ENCODE data around the gene NDUFB10. TPM values are rescaled to one million over a fixed set of nuclear protein-coding genes. Genes with fewer than 3 reads are reported as not detected.

The NDUFB10 gene
- total and polyA plus RNA-seq, 2 experiments from 2014 or later: 244 to 495 TPM

- TF ChIP-seq CREB1 (CRISPR knock-in tag; IDR thresholded peaks at IDR 0.05; ENCODE audit: low read depth): peak; percentile 88
- TF ChIP-seq CTCF (conservative IDR thresholded peaks at IDR 0.05; ENCODE audit: low read depth in 2 of 2): no peak
- TF ChIP-seq POLR2AphosphoS5 (IDR thresholded peaks at IDR 0.05; ENCODE audit: low read depth): peak; percentile 54
- peak; percentile 78 for TF ChIP-seq ETS1 (IDR thresholded peaks at IDR 0.05)
- Histone ChIP-seq H3K27ac (ENCODE audit: low read depth) (peak within 1 kb of the TSS; percentile 85), H3K4me1 (ENCODE audit: insufficient read depth) (peaks cover 15% of the 10 kb centered on the region), H3K79me2 (replicated peaks; ENCODE audit: insufficient read depth) (peaks cover 37% of the 10 kb centered on the region), H3K36me3 (ENCODE audit: insufficient read depth) (no peaks in the 10 kb centered on the region), H2AFZ (peak within 1 kb of the TSS; percentile 92; the same call in 1 of the 2 replicates), H4K20me1 (replicated peaks; ENCODE audit: insufficient read depth) (peaks cover 31% of the 10 kb centered on the region), H3K4me2 (peak within 1 kb of the TSS; percentile 97), H3F3A (replicated peaks; ENCODE audit: low read depth) (peaks cover 14% of the 10 kb centered on the region; the same call in 1 of the 2 replicates), H3K27me3 (ENCODE audit: insufficient read depth) (no peaks in the 10 kb centered on the region), H3K4me3 (peak within 1 kb of the TSS; percentile 91), H3K9me2 (ENCODE audit: insufficient read depth) (no peaks in the 10 kb centered on the region)
- Mint-ChIP-seq H3K9me3 (no peaks in the 10 kb centered on the region), H3K27ac (peak within 1 kb of the TSS; percentile 91), H3K4me1 (peaks cover 30% of the 10 kb centered on the region), H3K27me3 (ENCODE audit: insufficient read depth, low read depth, poor library complexity) (peaks cover 11% of the 10 kb centered on the region), H3K4me3 (peak within 1 kb of the TSS; percentile 91), H3K36me3 (ENCODE audit: low read depth) (peaks cover 11% of the 10 kb centered on the region)
- ATAC-seq (peak; percentile 86), DNase-seq (ENCODE audit: low spot score) (peak; percentile 91)
These were observed 50.6 kb downstream of the NDUFB10 start, which contains the start of gene ZNF598 for GRCh38 chr16:2009791-2010510. Gene ZNF598 (minus strand): TSS chr16:2009821.

Small RNA genes lying within 50 kb of the gene (small RNA-seq; reads per million reads assigned to genes)
- gene AC005363.2 (ENCODE audit: low replicate concordance): not detected
- gene SNORA10 (ENCODE audit: low replicate concordance): not detected
- not detected for gene SNORA64 (ENCODE audit: low replicate concordance)

Other genes with a start within 250 kb of the NDUFB10 start
- 73.7 and 95.3 TPM in 2 replicates for gene NME3, start 188.0 kb upstream of the NDUFB10 start, total RNA-seq (2014; rRNA removed; shearing (Covaris generic))
- 130 and 153 TPM in 2 replicates for gene NME3, start 188.0 kb upstream of the NDUFB10 start, polyA plus RNA-seq (2016; fragmentation: Nextera tagmentation; extraction: Ambion mirVana)
- 15.0 and 17.3 TPM in 2 replicates for gene EME2, start 186.7 kb upstream of the NDUFB10 start, total RNA-seq (2014; rRNA removed; shearing (Covaris generic))
- 4.1 TPM in 2 replicates for gene EME2, start 186.7 kb upstream of the NDUFB10 start, polyA plus RNA-seq (2016; fragmentation: Nextera tagmentation; extraction: Ambion mirVana)
- gene MRPS34, start 186.4 kb upstream of the NDUFB10 start, total RNA-seq (2014; rRNA removed; shearing (Covaris generic)): 223 and 248 TPM in 2 replicates
- 370 and 391 TPM in 2 replicates for gene MRPS34, start 186.4 kb upstream of the NDUFB10 start, polyA plus RNA-seq (2016; fragmentation: Nextera tagmentation; extraction: Ambion mirVana)
- 34.7 and 42.8 TPM in 2 replicates for gene SPSB3, start 177.0 kb upstream of the NDUFB10 start, total RNA-seq (2014; rRNA removed; shearing (Covaris generic))
- 27.1 and 33.9 TPM in 2 replicates for gene SPSB3, start 177.0 kb upstream of the NDUFB10 start, polyA plus RNA-seq (2016; fragmentation: Nextera tagmentation; extraction: Ambion mirVana)
- gene NUBP2, start 176.6 kb upstream of the NDUFB10 start, total RNA-seq (2014; rRNA removed; shearing (Covaris generic)): 143 and 175 TPM in 2 replicates
- 79.0 and 79.4 TPM in 2 replicates for gene NUBP2, start 176.6 kb upstream of the NDUFB10 start, polyA plus RNA-seq (2016; fragmentation: Nextera tagmentation; extraction: Ambion mirVana)
- not detected in 2 replicates for gene IGFALS, start 165.8 kb upstream of the NDUFB10 start, total RNA-seq (2014; rRNA removed; shearing (Covaris generic))
- 0.16 TPM in 1 of 2 replicates, not detected in the other for gene IGFALS, start 165.8 kb upstream of the NDUFB10 start, polyA plus RNA-seq (2016; fragmentation: Nextera tagmentation; extraction: Ambion mirVana)
- 24.7 and 30.6 TPM in 2 replicates for gene HAGH, start 132.7 kb upstream of the NDUFB10 start, total RNA-seq (2014; rRNA removed; shearing (Covaris generic))
- gene HAGH, start 132.7 kb upstream of the NDUFB10 start, polyA plus RNA-seq (2016; fragmentation: Nextera tagmentation; extraction: Ambion mirVana): 28.5 and 28.9 TPM in 2 replicates
- gene FAHD1, start 132.3 kb upstream of the NDUFB10 start, total RNA-seq (2014; rRNA removed; shearing (Covaris generic)): 17.3 and 21.0 TPM in 2 replicates
- 23.9 and 24.2 TPM in 2 replicates for gene FAHD1, start 132.3 kb upstream of the NDUFB10 start, polyA plus RNA-seq (2016; fragmentation: Nextera tagmentation; extraction: Ambion mirVana)
- 6.3 and 7.3 TPM in 2 replicates for gene MEIOB, start 87.4 kb upstream of the NDUFB10 start, total RNA-seq (2014; rRNA removed; shearing (Covaris generic))
- gene MEIOB, start 87.4 kb upstream of the NDUFB10 start, polyA plus RNA-seq (2016; fragmentation: Nextera tagmentation; extraction: Ambion mirVana): 7.7 and 8.7 TPM in 2 replicates
- gene HS3ST6, start 41.1 kb upstream of the NDUFB10 start, total RNA-seq (2014; rRNA removed; shearing (Covaris generic)): not detected in 2 replicates
- 0.17 and 0.21 TPM in 2 replicates for gene HS3ST6, start 41.1 kb upstream of the NDUFB10 start, polyA plus RNA-seq (2016; fragmentation: Nextera tagmentation; extraction: Ambion mirVana)
- 23.9 and 31.3 TPM in 2 replicates for gene MSRB1, start 16.3 kb upstream of the NDUFB10 start, total RNA-seq (2014; rRNA removed; shearing (Covaris generic))
- 29.6 and 30.4 TPM in 2 replicates for gene MSRB1, start 16.3 kb upstream of the NDUFB10 start, polyA plus RNA-seq (2016; fragmentation: Nextera tagmentation; extraction: Ambion mirVana)
- 0.31 and 0.59 TPM in 2 replicates for gene RPL3L, start 4.8 kb upstream of the NDUFB10 start, total RNA-seq (2014; rRNA removed; shearing (Covaris generic))
- 0.68 and 1.1 TPM in 2 replicates for gene RPL3L, start 4.8 kb upstream of the NDUFB10 start, polyA plus RNA-seq (2016; fragmentation: Nextera tagmentation; extraction: Ambion mirVana)
- 3,232 and 3,786 TPM in 2 replicates for gene RPS2, start 5.3 kb downstream of the NDUFB10 start, total RNA-seq (2014; rRNA removed; shearing (Covaris generic))
- 3,992 and 4,335 TPM in 2 replicates for gene RPS2, start 5.3 kb downstream of the NDUFB10 start, polyA plus RNA-seq (2016; fragmentation: Nextera tagmentation; extraction: Ambion mirVana)
- gene RNF151, start 7.3 kb downstream of the NDUFB10 start, total RNA-seq (2014; rRNA removed; shearing (Covaris generic)): not detected in 2 replicates
- gene RNF151, start 7.3 kb downstream of the NDUFB10 start, polyA plus RNA-seq (2016; fragmentation: Nextera tagmentation; extraction: Ambion mirVana): not detected in 2 replicates
- gene TBL3, start 12.5 kb downstream of the NDUFB10 start, total RNA-seq (2014; rRNA removed; shearing (Covaris generic)): 122 and 157 TPM in 2 replicates
- gene TBL3, start 12.5 kb downstream of the NDUFB10 start, polyA plus RNA-seq (2016; fragmentation: Nextera tagmentation; extraction: Ambion mirVana): 67.0 and 68.8 TPM in 2 replicates
- gene NOXO1, start 21.9 kb downstream of the NDUFB10 start, total RNA-seq (2014; rRNA removed; shearing (Covaris generic)): 1.2 and 2.0 TPM in 2 replicates
- gene NOXO1, start 21.9 kb downstream of the NDUFB10 start, polyA plus RNA-seq (2016; fragmentation: Nextera tagmentation; extraction: Ambion mirVana): 2.0 and 2.6 TPM in 2 replicates
- 40.1 and 53.2 TPM in 2 replicates for gene GFER, start 24.7 kb downstream of the NDUFB10 start, total RNA-seq (2014; rRNA removed; shearing (Covaris generic))
- 64.5 and 68.5 TPM in 2 replicates for gene GFER, start 24.7 kb downstream of the NDUFB10 start, polyA plus RNA-seq (2016; fragmentation: Nextera tagmentation; extraction: Ambion mirVana)
- 72.2 and 77.7 TPM in 2 replicates for gene SYNGR3, start 30.4 kb downstream of the NDUFB10 start, total RNA-seq (2014; rRNA removed; shearing (Covaris generic))
- 44.7 and 45.4 TPM in 2 replicates for gene SYNGR3, start 30.4 kb downstream of the NDUFB10 start, polyA plus RNA-seq (2016; fragmentation: Nextera tagmentation; extraction: Ambion mirVana)
- 31.7 and 48.6 TPM in 2 replicates for gene ZNF598, start 50.3 kb downstream of the NDUFB10 start, total RNA-seq (2014; rRNA removed; shearing (Covaris generic))
- gene ZNF598, start 50.3 kb downstream of the NDUFB10 start, polyA plus RNA-seq (2016; fragmentation: Nextera tagmentation; extraction: Ambion mirVana): 8.5 and 10.2 TPM in 2 replicates
- gene NPW, start 60.2 kb downstream of the NDUFB10 start, total RNA-seq (2014; rRNA removed; shearing (Covaris generic)): 1.9 and 4.5 TPM in 2 replicates
- 37.0 and 37.6 TPM in 2 replicates for gene NPW, start 60.2 kb downstream of the NDUFB10 start, polyA plus RNA-seq (2016; fragmentation: Nextera tagmentation; extraction: Ambion mirVana)
- gene NHERF2, start 67.4 kb downstream of the NDUFB10 start, total RNA-seq (2014; rRNA removed; shearing (Covaris generic)): 15.4 and 16.5 TPM in 2 replicates
- 12.0 and 21.0 TPM in 2 replicates for gene NHERF2, start 67.4 kb downstream of the NDUFB10 start, polyA plus RNA-seq (2016; fragmentation: Nextera tagmentation; extraction: Ambion mirVana)
- 84.6 and 97.1 TPM in 2 replicates for gene NTHL1, start 88.3 kb downstream of the NDUFB10 start, total RNA-seq (2014; rRNA removed; shearing (Covaris generic))
- gene NTHL1, start 88.3 kb downstream of the NDUFB10 start, polyA plus RNA-seq (2016; fragmentation: Nextera tagmentation; extraction: Ambion mirVana): 87.9 and 94.9 TPM in 2 replicates
- gene TSC2, start 88.4 kb downstream of the NDUFB10 start, total RNA-seq (2014; rRNA removed; shearing (Covaris generic)): 81.4 and 93.0 TPM in 2 replicates
- 36.3 and 40.5 TPM in 2 replicates for gene TSC2, start 88.4 kb downstream of the NDUFB10 start, polyA plus RNA-seq (2016; fragmentation: Nextera tagmentation; extraction: Ambion mirVana)
- gene PKD1, start 176.4 kb downstream of the NDUFB10 start, total RNA-seq (2014; rRNA removed; shearing (Covaris generic)): 75.5 and 107 TPM in 2 replicates
- 18.5 and 21.1 TPM in 2 replicates for gene PKD1, start 176.4 kb downstream of the NDUFB10 start, polyA plus RNA-seq (2016; fragmentation: Nextera tagmentation; extraction: Ambion mirVana)
- gene RAB26, start 189.1 kb downstream of the NDUFB10 start, total RNA-seq (2014; rRNA removed; shearing (Covaris generic)): 3.7 and 4.1 TPM in 2 replicates
- 8.7 and 11.6 TPM in 2 replicates for gene RAB26, start 189.1 kb downstream of the NDUFB10 start, polyA plus RNA-seq (2016; fragmentation: Nextera tagmentation; extraction: Ambion mirVana)
- 133 and 143 TPM in 2 replicates for gene TRAF7, start 196.2 kb downstream of the NDUFB10 start, total RNA-seq (2014; rRNA removed; shearing (Covaris generic))
- gene TRAF7, start 196.2 kb downstream of the NDUFB10 start, polyA plus RNA-seq (2016; fragmentation: Nextera tagmentation; extraction: Ambion mirVana): 36.4 and 41.4 TPM in 2 replicates
- 2.4 and 6.2 TPM in 2 replicates for gene CASKIN1, start 237.1 kb downstream of the NDUFB10 start, total RNA-seq (2014; rRNA removed; shearing (Covaris generic))
- gene CASKIN1, start 237.1 kb downstream of the NDUFB10 start, polyA plus RNA-seq (2016; fragmentation: Nextera tagmentation; extraction: Ambion mirVana): 1.0 TPM in 2 replicates
- gene MLST8, start 245.9 kb downstream of the NDUFB10 start, total RNA-seq (2014; rRNA removed; shearing (Covaris generic)): 98.1 and 138 TPM in 2 replicates
- gene MLST8, start 245.9 kb downstream of the NDUFB10 start, polyA plus RNA-seq (2016; fragmentation: Nextera tagmentation; extraction: Ambion mirVana): 55.3 and 58.8 TPM in 2 replicates